H1 (cell line): Measurements from ENCODE around the gene SNX17. TPM values are rescaled to one million over a fixed set of nuclear protein-coding genes. Genes with fewer than 3 reads are reported as not detected.
A peak's percentile ranks its signal among the peaks of the same experiment; 100 is the strongest.
"Not testable (repeated sequence)": the region's sequence is repeated elsewhere in the genome, so short reads cannot be mapped to it uniquely, and the experiment has no call there.

Source experiments
- CTCF ChIA-PET: fragments of 300-600 bp; sonication (Branson Sonifier 250); formaldehyde crosslinking; loops from one replicate; lab custom pipeline; 2021; ENCODE audit not compliant: partially characterized antibody; lab: Charles Lee
- POLR2A ChIA-PET: fragments of 300-600 bp; sonication (Branson Sonifier 250); formaldehyde crosslinking; loops from one replicate; lab custom pipeline; 2021; ENCODE audit warnings: inconsistent platforms; ENCODE audit not compliant: partially characterized antibody; lab: Charles Lee
- DNase-seq, 2 experiments: peaks; one replicate each; pipeline versions ENCODE4 v3.0.0 to v3.0.0-alpha.2; 2010 to 2022; ENCODE audit warnings: low spot score in 2 of 2, low read depth in 1 of 2, mixed read lengths in 1 of 2
- FAIRE-seq: peaks from 2 replicates; lab custom pipeline; 2011; peaks lifted over from hg19 to GRCh38; lab: Jason Lieb, UNC
- H2AFZ ChIP-seq: 2 replicates; pipeline ENCODE4 v1.8.1; 2012; ENCODE audit warnings: low read length, inconsistent platforms
- H2AK5ac ChIP-seq: 2 replicates; pipeline ENCODE4 v1.6.1; 2013; ENCODE audit warnings: low read depth, low read length
- H2BK120ac ChIP-seq: replicated peaks from 2 replicates; pipeline ENCODE3; 2013; ENCODE audit warnings: low read depth, low read length, inconsistent platforms
- H2BK12ac ChIP-seq: 2 replicates; pipeline ENCODE4 v1.6.1; 2013; ENCODE audit warnings: low read depth, low read length
- H2BK15ac ChIP-seq: 2 replicates; pipeline ENCODE4 v1.6.1; 2013; ENCODE audit warnings: low read length
- H2BK20ac ChIP-seq: 2 replicates; pipeline ENCODE4 v1.6.1; 2013; ENCODE audit warnings: low read length
- H2BK5ac ChIP-seq: 2 replicates; pipeline ENCODE4 v1.6.1; 2013; ENCODE audit warnings: low read depth, low read length
- H3K14ac ChIP-seq: 2 replicates; pipeline ENCODE4 v1.6.1; 2013; ENCODE audit warnings: inconsistent platforms; ENCODE audit not compliant: insufficient read length
- H3K18ac ChIP-seq: 2 replicates; pipeline ENCODE4 v1.6.1; 2013; ENCODE audit warnings: low read length; ENCODE audit errors: extremely low read depth
- H3K23ac ChIP-seq: 2 replicates; pipeline ENCODE4 v1.6.1; 2013; ENCODE audit warnings: inconsistent platforms; ENCODE audit not compliant: insufficient read length
- H3K23me2 ChIP-seq: 2 replicates; pipeline ENCODE4 v1.6.1; 2013; ENCODE audit warnings: low read depth, low read length
- H3K27ac ChIP-seq: 2 replicates; pipeline ENCODE4 v1.6.1; 2011; ENCODE audit warnings: low read depth, low read length, inconsistent platforms
- H3K27me3 ChIP-seq, 4 experiments: replicated peaks in 1 of 4; 1 replicate in 1 of 4; 2 replicates in 3 of 4; pipeline versions ENCODE4 v1.6.1 to v1.8.1; 2011 to 2013; ENCODE audit warnings: low read length in 3 of 4, mild to moderate bottlenecking in 3 of 4, inconsistent platforms in 2 of 4, mixed read lengths in 2 of 4, moderate library complexity in 1 of 4; ENCODE audit not compliant: control insufficient read depth in 3 of 4, insufficient read depth in 3 of 4; ENCODE audit errors: extremely low read depth in 1 of 4
- H3K36me3 ChIP-seq, 4 experiments: 2 replicates each; pipeline versions ENCODE4 v1.6.1 to v1.8.1; 2011 to 2013; ENCODE audit warnings: mild to moderate bottlenecking in 4 of 4, low read length in 3 of 4, moderate library complexity in 2 of 4, control low read depth in 1 of 4, inconsistent platforms in 1 of 4; ENCODE audit not compliant: insufficient read depth in 4 of 4, control insufficient read depth in 2 of 4
- H3K4ac ChIP-seq: replicated peaks from 2 replicates; pipeline ENCODE3; 2013; ENCODE audit warnings: low read length, low read depth, mixed read lengths, inconsistent platforms; ENCODE audit not compliant: insufficient read length
- H3K4me1 ChIP-seq, 4 experiments: replicated peaks in 1 of 4; 1 replicate in 1 of 4; 2 replicates in 3 of 4; pipeline versions ENCODE4 v1.6.1 to v1.8.1; 2011 to 2013; ENCODE audit warnings: low read length in 3 of 4, inconsistent platforms in 2 of 4, mixed read lengths in 1 of 4; ENCODE audit not compliant: insufficient read depth in 4 of 4, control insufficient read depth in 3 of 4
- H3K4me2 ChIP-seq, 2 experiments: 2 replicates each; pipeline versions ENCODE4 v1.6.1 to v1.8.1; 2011 to 2013; ENCODE audit warnings: low read depth in 2 of 2, low read length in 2 of 2, control low read depth in 1 of 2, inconsistent platforms in 1 of 2, mild to moderate bottlenecking in 1 of 2; ENCODE audit not compliant: insufficient read depth in 1 of 2
- H3K4me3 ChIP-seq, 4 experiments: fragments of 200-600, 300-600 bp in 1 of 4; sonication (generic), shearing (Covaris generic), sonication (Bioruptor Twin) in 1 of 4; 2 replicates each; pipeline versions ENCODE4 v1.5.1 to v1.8.1; 2011 to 2016; ENCODE audit warnings: low read length in 4 of 4, low read depth in 3 of 4, control low read depth in 2 of 4, inconsistent platforms in 2 of 4, mild to moderate bottlenecking in 2 of 4, mixed read lengths in 1 of 4, moderate library complexity in 1 of 4; ENCODE audit not compliant: insufficient read depth in 2 of 4; ENCODE audit errors: extremely low read depth in 1 of 4
- H3K56ac ChIP-seq: replicated peaks from 2 replicates; pipeline ENCODE3; 2013; ENCODE audit warnings: low read depth, mild to moderate bottlenecking, mixed read lengths, low read length, inconsistent platforms; ENCODE audit not compliant: insufficient read length
- H3K79me1 ChIP-seq: 2 replicates; pipeline ENCODE4 v1.6.1; 2013; ENCODE audit warnings: low read depth, low read length, control low read depth
- H3K79me2 ChIP-seq, 2 experiments: 2 replicates each; pipeline versions ENCODE4 v1.6.1 to v1.8.1; 2012 to 2013; ENCODE audit warnings: low read length in 2 of 2, mild to moderate bottlenecking in 2 of 2, inconsistent platforms in 1 of 2; ENCODE audit not compliant: insufficient read depth in 2 of 2, control insufficient read depth in 1 of 2
- H3K9ac ChIP-seq, 4 experiments: replicated peaks in 1 of 4; 1 replicate in 1 of 4; 2 replicates in 3 of 4; pipeline versions ENCODE4 v1.6.1 to v1.8.1; 2011 to 2013; ENCODE audit warnings: low read depth in 3 of 4, low read length in 3 of 4, control low read depth in 2 of 4, mild to moderate bottlenecking in 2 of 4, moderate library complexity in 2 of 4, inconsistent platforms in 1 of 4; ENCODE audit errors: extremely low read depth in 1 of 4
- H3K9me3 ChIP-seq, 2 experiments: 2 replicates each; pipeline versions ENCODE4 v1.6.1 to v1.8.1; 2012 to 2013; ENCODE audit warnings: mild to moderate bottlenecking in 2 of 2, moderate library complexity in 2 of 2, control low read depth in 1 of 2, inconsistent platforms in 1 of 2, low read depth in 1 of 2, low read length in 1 of 2, mixed read lengths in 1 of 2; ENCODE audit not compliant: insufficient read depth in 2 of 2
- H4K20me1 ChIP-seq, 2 experiments: replicated peaks in 1 of 2; 2 replicates each; pipeline versions ENCODE3 to v1.8.1; 2011 to 2013; ENCODE audit warnings: inconsistent platforms in 2 of 2, low read length in 2 of 2, mild to moderate bottlenecking in 1 of 2; ENCODE audit not compliant: insufficient read depth in 2 of 2, control insufficient read depth in 1 of 2
- H4K5ac ChIP-seq: 2 replicates; pipeline ENCODE4 v1.6.1; 2013; ENCODE audit warnings: low read length, low read depth, mixed read lengths, inconsistent platforms; ENCODE audit not compliant: insufficient read length
- H4K8ac ChIP-seq: 2 replicates; pipeline ENCODE4 v1.8.0; 2013; ENCODE audit warnings: mild to moderate bottlenecking, moderate library complexity, low read length, inconsistent platforms; ENCODE audit not compliant: insufficient read depth; ENCODE audit errors: extremely low read depth
- H4K91ac ChIP-seq: replicated peaks from 2 replicates; pipeline ENCODE3; 2013; ENCODE audit warnings: low read length, mixed read lengths, inconsistent platforms; ENCODE audit not compliant: insufficient read length
- whole genome bisulfite sequencing, 2 experiments: shearing (Covaris generic) in 1 of 2; methylation state at CpG; one replicate each; pipeline versions ENCODE4 v1.1.6 to v1.1.7; 2013 to 2015; ENCODE audit warnings: low lambda C conversion rate in 2 of 2, mixed read lengths in 2 of 2, inconsistent platforms in 1 of 2, low coverage in 1 of 2, missing lambda C conversion rate in 1 of 2; ENCODE audit not compliant: insufficient replicate concordance in 2 of 2, insufficient coverage in 1 of 2, insufficient read length in 1 of 2; ENCODE audit errors: extremely low coverage in 1 of 2, missing lambda C conversion rate in 1 of 2; 5-methylcytosine and 5-hydroxymethylcytosine counted together
- polyA plus RNA-seq, 7 experiments: library from polyadenylated mRNA; depleted of rRNA in 3 of 7; stranded (reverse) in 5 of 7; unstranded in 2 of 7; fragments of >200 nt in 5 of 7; fragments of 200-250 nt in 2 of 7; gene quantifications; 1 replicate in 5 of 7; 2 replicates in 1 of 7; 4 replicates in 1 of 7; pipeline versions ENCODE4 v1.2.1 to v1.2.3, GENCODE V29; 2011 to 2013; ENCODE audit warnings: missing spikeins in 2 of 7, mixed read lengths in 2 of 7
- total RNA-seq: library from RNA; stranded (reverse); fragmentation: NEBNext Ultra II Directional; extraction: Animal tissue kit (Norgen Biotek cat#: 25700); gene quantifications from 2 replicates; pipeline ENCODE4 v1.2.1, GENCODE V29; 2021
- TF ChIP-seq, protein P1 (sequence below): IDR thresholded peaks from 2 replicates; pipeline ENCODE4 v1.6.1; 2011; ENCODE audit warnings: low read length, improper control_type of control experiment

SNX17 gene
- total and polyA plus RNA-seq, 2 of the 8 experiments (the other 6 are each of a cell fraction or from before 2014, with no cell fraction given): 54.9 to 66.2 TPM

DNA sequence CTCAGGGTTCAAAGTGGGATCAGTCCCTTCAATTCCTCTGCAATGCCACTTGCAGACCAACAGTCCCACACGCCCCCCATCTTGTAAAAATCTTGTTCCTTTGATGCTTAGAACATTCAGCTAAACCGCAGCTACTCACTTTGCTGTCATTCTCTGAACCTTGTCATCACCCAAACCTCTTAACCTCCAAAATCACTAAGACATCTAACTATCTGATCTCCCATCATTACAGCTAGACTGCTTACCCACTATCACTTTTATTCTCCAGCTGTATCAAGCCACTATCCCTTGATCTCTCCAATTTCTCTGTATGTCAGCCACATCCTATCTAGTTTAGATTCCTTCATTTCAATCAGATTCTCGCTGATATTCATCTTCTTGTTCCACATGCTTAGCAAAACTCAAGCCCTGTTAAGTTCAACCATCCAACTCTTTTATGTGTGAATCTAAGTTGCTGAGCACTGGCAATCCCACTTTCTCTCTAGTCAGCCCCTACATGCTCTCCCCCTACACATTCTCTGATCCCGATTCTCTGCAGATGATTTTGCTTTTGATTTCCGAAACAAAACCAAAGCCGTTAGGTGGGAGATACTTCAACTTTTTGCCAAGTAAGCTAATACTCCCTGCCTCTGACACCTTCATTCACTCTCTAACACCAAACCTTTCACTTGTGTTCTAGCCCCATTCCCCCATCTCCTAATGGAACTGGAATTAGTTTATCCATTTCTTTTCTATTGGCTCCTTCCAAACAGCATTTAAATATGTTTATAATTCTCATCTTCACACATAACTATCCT is 18.4 kb upstream of the SNX17 start (continued):
- TF ChIP-seq, protein P1, sequence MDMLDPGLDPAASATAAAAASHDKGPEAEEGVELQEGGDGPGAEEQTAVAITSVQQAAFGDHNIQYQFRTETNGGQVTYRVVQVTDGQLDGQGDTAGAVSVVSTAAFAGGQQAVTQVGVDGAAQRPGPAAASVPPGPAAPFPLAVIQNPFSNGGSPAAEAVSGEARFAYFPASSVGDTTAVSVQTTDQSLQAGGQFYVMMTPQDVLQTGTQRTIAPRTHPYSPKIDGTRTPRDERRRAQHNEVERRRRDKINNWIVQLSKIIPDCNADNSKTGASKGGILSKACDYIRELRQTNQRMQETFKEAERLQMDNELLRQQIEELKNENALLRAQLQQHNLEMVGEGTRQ: no peak

DNA sequence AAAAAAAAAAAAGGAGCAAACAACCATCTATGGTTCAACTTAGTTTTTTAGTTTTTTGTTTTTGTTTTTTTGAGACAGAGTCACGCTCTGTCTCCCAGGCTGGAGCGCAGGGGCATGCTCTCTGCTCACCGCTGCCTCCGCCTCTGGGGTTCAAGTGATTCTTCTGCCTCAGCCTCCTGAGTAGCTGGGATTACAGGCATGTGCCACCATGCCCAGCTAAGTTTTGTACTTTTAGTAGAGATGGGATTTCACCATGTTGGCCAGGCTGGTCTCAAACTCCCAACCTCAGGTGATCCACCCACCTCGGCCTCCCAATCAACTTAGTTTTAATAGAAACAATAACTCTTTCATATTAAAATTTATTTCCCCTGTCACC is 17.0 kb upstream of the SNX17 start:
- Histone ChIP-seq H3K4me1 (peaks cover 0 to 12% (median 4%) of the 10 kb centered on the region in 4 experiments; a peak in 4 of 7 replicates), H3K4me2 (peak overlapping the region; percentile 31 to 62; a peak in 2 of 4 replicates), H3K79me2 (peaks cover 12 to 83% of the 10 kb centered on the region in 2 experiments; a peak in 3 of 4 replicates)
- not testable (repeated sequence) for H3K79me1 ChIP-seq, FAIRE-seq, H2BK5ac ChIP-seq, H3K14ac ChIP-seq, DNase-seq, H2AFZ ChIP-seq, H2BK120ac ChIP-seq, H4K91ac ChIP-seq, H4K8ac ChIP-seq, H3K9me3 ChIP-seq, H4K5ac ChIP-seq, H3K56ac ChIP-seq, H2BK12ac ChIP-seq, H3K9ac ChIP-seq, H2BK20ac ChIP-seq, H3K27me3 ChIP-seq, H2AK5ac ChIP-seq, H3K4ac ChIP-seq, H3K18ac ChIP-seq, H3K4me3 ChIP-seq, H3K23me2 ChIP-seq, H3K36me3 ChIP-seq, H4K20me1 ChIP-seq, H2BK15ac ChIP-seq, H3K23ac ChIP-seq, H3K27ac ChIP-seq
- WGBS, 2 experiments: 91% methylated on average over 5 of the region's 5 CpGs; no CpG with 5 or more reads in 1 of the 2 experiments
- ChIA-PET CTCF (interaction anchor here (0.7 to 1.6 kb wide), 5 partner anchors 14 to 358 kb away, joined by 3 to 5 read pairs (median 4); partner anchors contain the start of genes EIF2B4 and SNX17), POLR2A (interaction anchor here (0.9 to 9.5 kb wide), 13 partner anchors 9 to 116 kb away, joined by 3 to 135 read pairs (median 4); partner anchors contain the start of genes EIF2B4, MPV17, NRBP1 and PPM1G)
